Spleen (tissue), 11 donors: Measurements from ENCODE around the gene JAKMIP3. TPM values are rescaled to one million over a fixed set of nuclear protein-coding genes. Genes with fewer than 3 reads are reported as not detected.

Experiments
- DNase-seq: peaks from one replicate; pipeline ENCODE4 v3.0.0-alpha.2; 2020
- H3K27ac ChIP-seq, 8 donors: fragments of 200-600 bp; sonication (generic) in 7 of 8; 1 replicate in 4 of 8; 2 replicates in 4 of 8; pipeline versions ENCODE4 v1.5.0 to v1.8.0; 2016 to 2021; ENCODE audit warnings: inconsistent platforms in 4 of 8, mild to moderate bottlenecking in 4 of 8, moderate library complexity in 1 of 8
- H3K27me3 ChIP-seq, 7 donors: fragments of 200-600 bp; sonication (generic) in 6 of 7; replicated peaks in 1 of 7; 1 replicate in 4 of 7; 2 replicates in 3 of 7; pipeline versions ENCODE4 v1.5.0 to v1.8.0; 2016 to 2021; ENCODE audit warnings: inconsistent platforms in 3 of 7, mild to moderate bottlenecking in 1 of 7
- H3K36me3 ChIP-seq, 6 donors: fragments of 200-600 bp; sonication (generic) in 5 of 6; 1 replicate in 4 of 6; 2 replicates in 2 of 6; pipeline versions ENCODE4 v1.5.0 to v1.8.0; 2016 to 2021; ENCODE audit warnings: inconsistent platforms in 2 of 6
- H3K4me1 ChIP-seq, 6 donors: fragments of 200-600 bp; sonication (generic) in 5 of 6; 1 replicate in 3 of 6; 2 replicates in 3 of 6; pipeline versions ENCODE4 v1.5.0 to v1.8.0; 2016 to 2021; ENCODE audit warnings: inconsistent platforms in 3 of 6
- H3K4me3 ChIP-seq, 8 donors: fragments of 200-600 bp; sonication (generic) in 7 of 8; 1 replicate in 4 of 8; 2 replicates in 4 of 8; pipeline versions ENCODE4 v1.5.0 to v1.8.0; 2016 to 2021; ENCODE audit warnings: inconsistent platforms in 4 of 8, mild to moderate bottlenecking in 4 of 8, moderate library complexity in 2 of 8
- H3K9me3 ChIP-seq, 8 donors: fragments of 200-600 bp; sonication (generic) in 7 of 8; 1 replicate in 4 of 8; 2 replicates in 4 of 8; pipeline versions ENCODE4 v1.5.0 to v1.8.0; 2016 to 2021; ENCODE audit warnings: inconsistent platforms in 4 of 8
- POLR2A ChIP-seq, 3 donors: fragments of 450-650 bp; IDR thresholded peaks; one replicate each; pipeline ENCODE4 v1.5.1; 2017; ENCODE audit warnings: antibody characterized with exemption in 3 of 3, mild to moderate bottlenecking in 1 of 3
- POLR2AphosphoS5 ChIP-seq, 3 donors: sonication (generic); formaldehyde crosslinking; IDR thresholded peaks; one replicate each; pipeline ENCODE4 v1.5.1; 2017; ENCODE audit warnings: antibody characterized with exemption in 3 of 3
- WGBS, 5 donors: extraction: QIAGEN DNeasy Blood & Tissue Kit in 3 of 5; methylation state at CpG; one replicate each; pipeline versions ENCODE4 v1.1.5 to v1.1.7; 2013 to 2018; 5-methylcytosine and 5-hydroxymethylcytosine counted together
- intact Hi-C: fragments of 100-400 bp; cut with DNase I; formaldehyde crosslinking; loops from one replicate; pipeline ENCODE4 v1.15.0; 2023; ENCODE audit warnings: low total_unique reads
- polyA plus RNA-seq, 3 donors: library from polyadenylated mRNA; stranded (reverse); fragments of 200-250 nt; gene quantifications; one replicate each; pipeline ENCODE4 v1.2.1, GENCODE V29; 2013
- total RNA-seq, 7 donors: library from RNA; depleted of rRNA in 3 of 7; stranded (reverse); fragments of >200 nt in 3 of 7; fragmentation: NEBNext Ultra II Directional in 4 of 7; extraction: Animal tissue kit (Norgen Biotek cat#: 25700) in 4 of 7; gene quantifications; one replicate each; pipeline versions ENCODE4 v1.1.0 to v1.2.1, GENCODE V29; 2016 to 2021
- TF ChIP-seq, protein P1 (sequence below), 11 experiments: fragments of 200-600 bp in 7 of 11; fragments of 450-650 bp in 4 of 11; sonication (generic) in 4 of 11; IDR thresholded peaks in 8 of 11; conservative IDR thresholded peaks in 3 of 11; 1 replicate in 7 of 11; 2 replicates in 4 of 11; pipeline versions ENCODE4 v1.4.0 to v1.8.0; 2016 to 2021; ENCODE audit warnings: antibody characterized with exemption in 11 of 11, inconsistent platforms in 4 of 11, mild to moderate bottlenecking in 1 of 11
- donor health status: healthy with polysubstance abuse.
- donor health status: DM: no; HTN: no; CAD: no; lungs with moderate emphysema.
- donor health status: DM: no; HTN: no; CAD: no.
- donor health status: Bipolar disorder and iron deficiency.
- donor health status: healthy.
- donor health status: DM: no; HTN: no; CAD: no.
- donor health status: DM: yes; HTN: yes; CAD: no.

The JAKMIP3 gene
- total and polyA plus RNA-seq, 10 donors, result 0.06 to 0.92 (median 0.37) TPM

DNA sequence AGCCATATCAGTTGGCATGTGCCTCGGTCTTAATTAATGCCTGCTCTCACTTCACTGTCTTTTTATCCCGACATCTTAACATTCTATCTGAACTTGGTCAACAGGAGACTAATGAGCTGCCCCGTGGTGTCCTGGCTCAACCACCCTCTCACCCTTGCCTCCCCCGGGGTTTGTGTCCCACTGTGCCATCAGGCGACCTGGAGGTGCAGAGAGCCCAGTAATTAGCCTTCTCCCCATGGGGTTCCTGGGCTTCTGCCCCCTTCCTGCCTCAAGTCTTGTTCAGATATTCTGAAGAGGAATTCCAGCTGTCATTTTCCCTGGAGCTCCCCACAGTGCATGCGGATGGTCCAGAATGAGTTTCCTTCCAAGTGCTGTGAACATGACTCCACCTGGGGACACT lies 10.1 kb upstream of the JAKMIP3 start:
- TF ChIP-seq POLR2A (IDR thresholded peaks at IDR 0.05), result no peak
- no peak for TF ChIP-seq POLR2AphosphoS5 (IDR thresholded peaks at IDR 0.05)
- TF ChIP-seq, protein P1, sequence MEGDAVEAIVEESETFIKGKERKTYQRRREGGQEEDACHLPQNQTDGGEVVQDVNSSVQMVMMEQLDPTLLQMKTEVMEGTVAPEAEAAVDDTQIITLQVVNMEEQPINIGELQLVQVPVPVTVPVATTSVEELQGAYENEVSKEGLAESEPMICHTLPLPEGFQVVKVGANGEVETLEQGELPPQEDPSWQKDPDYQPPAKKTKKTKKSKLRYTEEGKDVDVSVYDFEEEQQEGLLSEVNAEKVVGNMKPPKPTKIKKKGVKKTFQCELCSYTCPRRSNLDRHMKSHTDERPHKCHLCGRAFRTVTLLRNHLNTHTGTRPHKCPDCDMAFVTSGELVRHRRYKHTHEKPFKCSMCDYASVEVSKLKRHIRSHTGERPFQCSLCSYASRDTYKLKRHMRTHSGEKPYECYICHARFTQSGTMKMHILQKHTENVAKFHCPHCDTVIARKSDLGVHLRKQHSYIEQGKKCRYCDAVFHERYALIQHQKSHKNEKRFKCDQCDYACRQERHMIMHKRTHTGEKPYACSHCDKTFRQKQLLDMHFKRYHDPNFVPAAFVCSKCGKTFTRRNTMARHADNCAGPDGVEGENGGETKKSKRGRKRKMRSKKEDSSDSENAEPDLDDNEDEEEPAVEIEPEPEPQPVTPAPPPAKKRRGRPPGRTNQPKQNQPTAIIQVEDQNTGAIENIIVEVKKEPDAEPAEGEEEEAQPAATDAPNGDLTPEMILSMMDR (IDR thresholded peaks at IDR 0.05 in 8 of 11, conservative IDR thresholded peaks at IDR 0.05 in 3 of 11), result no peak
- intact Hi-C loops, result no loop called here
- Histone ChIP-seq H3K27ac (no peak overlapping the region), H3K36me3 (no peaks in the 10 kb centered on the region), H3K4me1 (no peaks in the 10 kb centered on the region), H3K9me3 (peaks cover 7 to 39% (median 26%) of the 10 kb centered on the region in 8 donors), H3K27me3 (peaks cover 0 to 44% (median 0%) of the 10 kb centered on the region in 7 donors), H3K4me3 (no peak overlapping the region)
- 76 to 82% (median 78%) methylated on average over 6 of the region's 6 CpGs for WGBS, 5 donors
- DNase-seq, result peak; percentile 37

GRCh38 chr10:132056663-132057062 lies 9.1 kb upstream of the JAKMIP3 start:
- H3K36me3 ChIP-seq, result no peaks in the 10 kb centered on the region
- peak; percentile 58 for DNase-seq
- TF ChIP-seq, protein P1 (IDR thresholded peaks at IDR 0.05 in 8 of 11, conservative IDR thresholded peaks at IDR 0.05 in 3 of 11), result no peak
- TF ChIP-seq POLR2A (IDR thresholded peaks at IDR 0.05) (no peak), POLR2AphosphoS5 (IDR thresholded peaks at IDR 0.05) (no peak)

DNA sequence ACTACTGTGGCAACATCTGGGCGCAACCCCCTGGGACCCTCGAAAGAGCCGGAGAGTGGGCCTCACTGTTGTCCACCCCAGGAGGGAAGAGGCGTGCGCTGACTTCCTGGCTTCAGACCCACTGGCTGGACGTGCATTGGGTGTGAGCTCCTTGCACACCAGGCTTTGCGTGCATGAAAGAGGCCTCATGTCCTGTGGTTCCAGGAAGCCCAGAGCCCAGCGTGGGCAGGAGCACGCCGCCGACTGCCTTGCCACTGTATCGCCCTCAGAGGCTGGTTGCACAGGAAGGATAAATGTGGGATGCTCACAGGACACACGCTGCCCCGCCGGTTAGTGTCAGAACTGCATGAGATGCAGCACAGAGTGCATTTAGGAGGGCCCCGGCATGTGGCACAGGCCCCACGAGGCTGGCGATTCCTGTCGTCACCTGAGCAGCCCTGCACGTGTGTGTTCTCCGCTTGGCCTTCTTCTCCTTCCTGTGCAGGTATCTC lies 8.5 kb upstream of the JAKMIP3 start:
- intact Hi-C loops, result no loop called here
- DNase-seq, result peak; percentile 52

More at GRCh38 chr10:132056663-132057062, 9.1 kb upstream of the JAKMIP3 start:
- 78 to 93% (median 88%) methylated on average over 8 to 9 of the region's 9 CpGs for WGBS, 5 donors
- H3K4me1 ChIP-seq, result no peaks in the 10 kb centered on the region
- H3K9me3 ChIP-seq, result peaks cover 4 to 29% (median 19%) of the 10 kb centered on the region in 8 donors
- intact Hi-C loops, result no loop called here
- H3K27ac ChIP-seq, result no peak overlapping the region
- H3K4me3 ChIP-seq, result no peak overlapping the region
- peaks cover 0 to 44% (median 0%) of the 10 kb centered on the region in 7 donors for H3K27me3 ChIP-seq

DNA sequence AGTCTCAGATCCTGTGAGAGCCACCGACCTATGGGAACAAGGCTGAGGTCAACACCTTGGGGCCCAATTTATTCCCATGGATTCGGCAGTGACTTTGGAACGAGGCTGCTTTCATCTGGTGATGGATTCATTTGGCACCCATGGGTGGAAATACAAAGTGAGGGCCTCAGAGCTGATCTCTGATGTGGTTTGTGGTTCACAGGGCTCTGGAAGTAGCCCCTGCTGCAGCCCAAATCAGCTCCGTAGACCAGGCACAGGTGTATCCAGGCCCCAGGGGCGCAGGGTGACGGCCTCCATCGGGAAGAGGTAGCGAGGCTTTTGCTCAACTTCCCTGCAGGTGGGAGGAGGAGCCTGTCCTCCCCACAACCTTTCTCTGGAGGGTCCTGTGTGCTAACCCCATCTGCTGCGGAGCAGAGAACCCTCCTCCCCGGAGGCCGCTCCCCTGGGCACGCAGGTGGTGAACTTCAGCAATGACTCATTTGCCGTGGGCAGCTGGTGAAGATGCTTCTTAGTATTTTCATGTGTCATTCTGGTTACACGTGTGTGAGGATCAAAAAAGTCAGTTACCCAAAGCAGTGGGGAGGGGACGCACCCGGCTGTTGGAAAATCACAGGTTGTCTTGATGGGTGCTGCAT lies 7.5 kb upstream of the JAKMIP3 start:
- 64 to 83% (median 73%) methylated on average over 12 to 16 of the region's 16 CpGs for WGBS, 5 donors
- no peaks in the 10 kb centered on the region for H3K36me3 ChIP-seq
- peaks cover 0 to 44% (median 0%) of the 10 kb centered on the region in 7 donors for H3K27me3 ChIP-seq
- H3K4me1 ChIP-seq, result no peaks in the 10 kb centered on the region
- H3K27ac ChIP-seq, result no peak overlapping the region
- DNase-seq, result peak; percentile 59
- TF ChIP-seq POLR2AphosphoS5 (IDR thresholded peaks at IDR 0.05), result no peak
- TF ChIP-seq POLR2A (IDR thresholded peaks at IDR 0.05), result no peak
- TF ChIP-seq, protein P1 (IDR thresholded peaks at IDR 0.05 in 8 of 11, conservative IDR thresholded peaks at IDR 0.05 in 3 of 11), result no peak
- H3K4me3 ChIP-seq, result no peak overlapping the region
- peaks cover 0 to 13% (median 3%) of the 10 kb centered on the region in 8 donors for H3K9me3 ChIP-seq
- intact Hi-C loops, result no loop called here

More for the DNA sequence above, 8.5 kb upstream of the JAKMIP3 start:
- no peaks in the 10 kb centered on the region for H3K4me1 ChIP-seq
- H3K4me3 ChIP-seq, result no peak overlapping the region
- peaks cover 0 to 44% (median 0%) of the 10 kb centered on the region in 7 donors for H3K27me3 ChIP-seq
- H3K27ac ChIP-seq, result no peak overlapping the region
- TF ChIP-seq POLR2A (IDR thresholded peaks at IDR 0.05), result no peak
- no peak for TF ChIP-seq POLR2AphosphoS5 (IDR thresholded peaks at IDR 0.05)
- TF ChIP-seq, protein P1 (IDR thresholded peaks at IDR 0.05 in 8 of 11, conservative IDR thresholded peaks at IDR 0.05 in 3 of 11), result no peak
- H3K9me3 ChIP-seq, result peaks cover 0 to 23% (median 13%) of the 10 kb centered on the region in 8 donors
- no peaks in the 10 kb centered on the region for H3K36me3 ChIP-seq
- 83 to 93% (median 87%) methylated on average over 16 to 21 of the region's 21 CpGs for WGBS, 5 donors
